Stimulated activated CD8-positive, alpha-beta memory T cell treated with anti-CD3 and anti-CD28 coated beads, Interleukin-12 subunit alpha, Interleukin-12 subunit beta, amount 100 ng/mL, for 24 hours (primary cell): ENCODE data around the gene JTB.

Experiments
- DNase-seq: peaks from one replicate; pipeline ENCODE4 v3.0.0-alpha.2; 2020; ENCODE audit errors: extremely low read depth

Gene JTB

DNA sequence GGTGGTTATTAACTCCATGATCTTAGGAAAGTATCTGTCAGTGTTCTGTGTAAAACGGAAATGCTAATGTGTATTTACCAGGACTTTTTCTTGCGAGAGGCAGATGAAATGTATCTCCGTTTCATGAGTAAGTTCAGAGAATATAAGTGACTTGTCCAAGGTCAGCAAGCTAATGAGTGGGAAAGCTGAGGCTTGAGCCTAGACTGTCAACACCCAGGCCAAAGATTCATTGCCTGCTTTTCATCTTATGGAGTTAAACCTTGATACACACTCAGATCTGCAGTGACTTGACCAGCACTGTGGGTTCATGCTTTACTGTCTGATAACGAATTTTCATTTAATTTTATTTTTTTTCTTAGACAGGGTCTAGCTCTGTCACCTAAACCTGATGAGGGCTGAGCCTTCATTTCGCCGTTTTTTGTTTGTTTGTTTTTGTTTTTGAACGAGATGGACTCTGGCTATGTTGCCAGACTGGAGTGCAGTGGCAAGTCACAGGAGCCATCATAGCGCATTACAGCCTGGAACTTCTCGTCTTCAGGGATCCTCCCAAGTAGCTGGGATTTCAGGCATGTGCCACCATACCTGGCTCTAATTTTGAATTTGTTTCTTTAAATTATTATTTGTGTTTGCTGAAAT lies 918 bp upstream of the JTB start:
- DNase-seq = no peak

DNA sequence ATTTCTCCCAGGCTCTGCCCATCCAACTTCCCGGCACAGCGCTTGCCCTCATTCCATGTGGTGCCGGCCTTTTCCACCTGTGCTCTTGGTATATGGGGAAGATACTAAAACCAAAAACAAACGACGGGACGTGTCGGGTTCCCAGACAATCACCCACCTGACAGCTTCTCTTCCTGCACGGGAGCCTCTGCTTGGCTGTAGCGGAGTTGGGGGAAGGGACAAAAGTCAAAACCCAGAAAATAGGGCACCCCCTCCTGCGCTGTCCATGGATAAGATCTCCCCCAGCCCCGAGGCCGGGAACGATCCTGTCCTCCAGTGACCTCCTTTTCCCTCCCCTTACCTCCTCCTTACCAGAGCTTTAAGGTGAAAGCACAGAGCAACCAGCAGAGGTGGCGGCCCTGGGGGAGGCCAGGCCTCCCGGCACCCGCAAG lies 640 bp downstream of the JTB start:
- DNase-seq = no peak

DNA sequence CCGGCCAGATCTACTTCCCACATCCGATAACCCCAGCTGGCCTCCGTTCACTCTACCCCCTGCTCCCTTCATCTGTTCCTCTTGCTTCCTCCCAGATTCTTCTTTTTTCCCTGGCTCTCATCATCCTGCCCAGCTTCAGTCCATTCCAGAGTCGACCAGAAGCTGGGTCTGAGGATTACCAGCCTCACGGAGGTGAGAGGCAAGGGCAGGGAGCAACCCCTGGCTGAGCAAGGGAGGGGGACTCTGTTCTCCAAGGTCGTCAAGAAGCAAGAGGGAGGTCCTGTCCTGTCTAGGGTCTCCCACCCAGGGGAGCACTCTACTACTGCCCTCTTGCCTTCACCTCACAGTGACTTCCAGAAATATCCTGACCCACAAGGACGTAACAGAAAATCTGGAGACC lies 3.9 kb downstream of the JTB start:
- no peak for DNase-seq

DNA sequence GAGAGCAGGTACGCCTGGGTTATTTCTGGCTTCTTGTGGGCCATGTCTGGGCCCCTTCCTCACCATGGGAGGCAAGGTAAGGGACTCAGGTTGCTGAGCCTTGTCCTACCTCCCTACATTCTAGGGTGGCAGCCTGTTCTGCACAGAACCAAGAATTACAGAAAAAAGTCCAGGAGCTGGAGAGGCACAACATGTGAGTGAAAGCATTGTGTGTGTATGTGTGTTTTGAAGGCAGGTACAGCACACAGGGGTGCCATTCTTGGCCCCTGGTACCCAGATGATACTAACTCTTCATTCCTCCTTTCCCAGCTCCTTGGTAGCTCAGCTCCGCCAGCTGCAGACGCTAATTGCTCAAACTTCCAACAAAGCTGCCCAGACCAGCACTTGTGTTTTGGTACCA lies 4.4 kb downstream of the JTB start:
- DNase-seq = no peak

DNA sequence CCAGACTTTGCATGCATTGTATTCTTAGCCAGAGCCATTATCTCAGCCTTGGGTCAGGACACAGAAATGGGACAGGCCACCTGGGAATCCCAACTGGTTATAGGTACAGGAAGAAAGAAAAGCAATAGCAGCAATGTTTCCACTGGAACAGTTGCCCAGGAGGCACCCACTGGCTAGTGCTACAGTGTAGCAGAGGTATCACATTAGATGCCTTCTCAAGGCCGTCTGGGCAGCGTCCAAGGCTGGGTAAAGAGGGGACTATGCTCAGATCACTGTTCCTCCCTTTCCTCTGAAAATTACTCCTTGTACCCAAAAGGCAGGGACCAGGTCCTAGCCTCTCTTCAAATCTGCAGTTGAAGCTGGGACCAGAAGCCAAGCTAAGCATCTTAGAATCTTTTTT lies 7.1 kb downstream of the JTB start:
- DNase-seq = no peak

DNA sequence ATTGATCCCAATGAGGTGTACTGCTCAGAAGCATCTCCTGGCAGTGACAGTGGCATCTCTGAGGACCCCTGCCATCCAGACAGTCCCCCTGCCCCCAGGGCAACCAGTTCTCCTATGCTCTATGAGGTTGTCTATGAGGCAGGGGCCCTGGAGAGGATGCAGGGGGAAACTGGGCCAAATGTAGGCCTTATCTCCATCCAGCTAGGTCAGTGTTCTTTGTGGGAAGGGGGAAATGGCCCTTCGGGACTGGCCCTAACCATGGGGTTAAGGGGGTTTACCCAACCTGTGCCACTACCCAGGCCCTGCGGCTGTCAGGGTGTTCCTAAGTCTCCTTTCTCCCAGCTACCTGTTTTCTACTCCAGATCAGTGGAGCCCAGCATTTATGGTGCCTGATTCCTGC lies 8.5 kb downstream of the JTB start:
- no peak for DNase-seq

DNA sequence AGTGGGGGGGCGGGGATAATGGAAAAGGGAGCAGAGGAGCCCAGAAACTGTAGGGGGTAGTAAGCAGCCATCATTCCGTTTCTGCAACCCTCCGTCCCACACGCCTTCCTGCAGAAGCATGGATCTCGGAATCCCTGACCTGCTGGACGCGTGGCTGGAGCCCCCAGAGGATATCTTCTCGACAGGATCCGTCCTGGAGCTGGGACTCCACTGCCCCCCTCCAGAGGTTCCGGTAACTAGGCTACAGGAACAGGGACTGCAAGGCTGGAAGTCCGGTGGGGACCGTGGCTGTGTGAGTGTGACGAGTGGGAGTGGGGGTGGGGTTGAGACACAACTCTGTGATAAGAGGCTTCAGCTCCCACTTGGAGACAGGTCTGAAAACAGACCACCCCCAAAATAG lies 9.1 kb downstream of the JTB start:
- no peak for DNase-seq

DNA sequence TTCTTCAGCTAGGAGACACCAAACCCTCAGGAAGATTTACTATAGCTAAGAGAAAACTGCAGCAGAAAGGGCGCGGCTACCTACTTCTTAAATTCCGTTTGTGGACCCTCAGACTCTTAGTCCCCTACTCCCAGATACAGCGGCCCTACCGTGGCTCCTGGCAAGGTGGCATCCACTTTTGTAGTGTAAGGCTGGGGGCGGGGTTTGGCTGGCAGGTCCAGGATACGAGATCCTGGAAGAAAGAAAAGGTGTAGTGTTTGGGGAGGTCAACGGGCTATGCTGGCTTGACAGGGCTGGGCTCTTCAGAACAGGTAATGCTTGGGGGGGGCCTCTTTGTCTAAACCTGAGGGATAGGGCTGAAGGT lies 9.5 kb downstream of the JTB start:
- no peak for DNase-seq

DNA sequence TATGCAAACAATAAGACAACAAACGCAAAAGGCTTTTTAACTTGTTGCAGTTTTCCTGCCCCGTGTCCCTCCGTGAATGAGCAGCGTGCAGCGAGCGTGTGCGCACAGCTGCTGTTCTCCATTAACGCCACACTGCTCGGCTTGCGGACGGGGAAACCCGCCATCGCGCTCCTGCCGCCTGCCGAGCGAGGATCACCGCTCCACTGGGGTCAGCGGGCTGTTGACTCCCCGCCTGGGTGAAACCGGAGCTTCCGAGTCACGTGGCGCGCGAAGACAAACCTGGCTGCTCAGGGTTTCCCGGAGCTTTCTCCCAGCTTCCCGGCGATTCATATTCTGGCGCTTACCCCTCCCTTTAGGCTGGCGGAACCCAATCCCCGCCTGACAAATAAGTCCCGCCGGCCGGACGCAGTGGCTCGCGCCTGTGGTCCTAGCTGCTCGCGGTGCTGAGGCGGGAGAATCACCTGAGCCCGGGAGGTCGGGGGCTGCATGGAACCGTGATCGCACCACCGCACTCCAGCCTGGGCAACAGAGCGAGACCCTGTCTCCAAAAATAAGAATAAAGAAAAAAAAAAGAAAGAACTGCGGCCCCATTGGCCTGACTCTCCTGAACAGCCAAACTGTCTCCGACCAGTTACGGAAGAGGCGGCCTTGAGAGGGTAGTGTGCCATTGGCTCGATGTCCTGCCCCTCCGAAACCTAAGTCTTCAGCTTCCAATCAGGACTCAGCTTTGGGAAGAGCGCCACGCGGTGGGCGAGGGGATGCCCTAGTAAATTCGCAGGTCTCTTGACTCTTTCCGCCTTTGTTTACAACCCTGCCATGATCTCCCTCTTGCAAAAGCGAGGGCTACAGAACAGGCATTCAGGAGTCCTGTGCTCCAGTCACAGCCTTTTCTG lies 10.1 kb downstream of the JTB start, which contains the start of gene CREB3L4:
CREB3L4 (plus strand) TSS at position 796 of the 893 bp plus-strand sequence. CDS start 624 bp downstream, outside the sequence.
- DNase-seq = no peak

DNA sequence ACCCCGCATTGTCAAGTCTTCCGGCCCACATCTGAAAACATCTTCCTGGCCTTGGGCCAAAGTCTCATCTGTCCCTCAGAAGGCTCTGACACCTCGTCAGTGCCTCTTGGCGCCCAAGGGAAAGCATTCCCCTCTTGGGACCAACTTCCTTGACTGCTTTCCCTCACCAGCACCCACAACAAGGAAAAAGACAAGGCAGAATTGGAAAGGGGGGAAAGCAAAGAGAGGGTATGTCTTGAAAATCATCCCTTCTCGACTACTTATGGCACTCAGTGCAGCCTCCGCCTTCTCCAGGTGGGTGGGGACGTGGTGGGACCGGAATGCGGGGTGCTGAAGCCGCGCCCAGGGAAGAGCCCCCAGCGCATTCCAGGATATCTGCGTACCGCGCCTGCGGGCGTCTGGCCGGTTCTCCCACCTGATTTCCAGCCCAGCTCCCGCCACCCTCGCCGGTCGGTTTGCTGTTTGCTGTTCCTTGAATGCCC lies 13.6 kb downstream of the JTB start:
- DNase-seq = no peak

DNA sequence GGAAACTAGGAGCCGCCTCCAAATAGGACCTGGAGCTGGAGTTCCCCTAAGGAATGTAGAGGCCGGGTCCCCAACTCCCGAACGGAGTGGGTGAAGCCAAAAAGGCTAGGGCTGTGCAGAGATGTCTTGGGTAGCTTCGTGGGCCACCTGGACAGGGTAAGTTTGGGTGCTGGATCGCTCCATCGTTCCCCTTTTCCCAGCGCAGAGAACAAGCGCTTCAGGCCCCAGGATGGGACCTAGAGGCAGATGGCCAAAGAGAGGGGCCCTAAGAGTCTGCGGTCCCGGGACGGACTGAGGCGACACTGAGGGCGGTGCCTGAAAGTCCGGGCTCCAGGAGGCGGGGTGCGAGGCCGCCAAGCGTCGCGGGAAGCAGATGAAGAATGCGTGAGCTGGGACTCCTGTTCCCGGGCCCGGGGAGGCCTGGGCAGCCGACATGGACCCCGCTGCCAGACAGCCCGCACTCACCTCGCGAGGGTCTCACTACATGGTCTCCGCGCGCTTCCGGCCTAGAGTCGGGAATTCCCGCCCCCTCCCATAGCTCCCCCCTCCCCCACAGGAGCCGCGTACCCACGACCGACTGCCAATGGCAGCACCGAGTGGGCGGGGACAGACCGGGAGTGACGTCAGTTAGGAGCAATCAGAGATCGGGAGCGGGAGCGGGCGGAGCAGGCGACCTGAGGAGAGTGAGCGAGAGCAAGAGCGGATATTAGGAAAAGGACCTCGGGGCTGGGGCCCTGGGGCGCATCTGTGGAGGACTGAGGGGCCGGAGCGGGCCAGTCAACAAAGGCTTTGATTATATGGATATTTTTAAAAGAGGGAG lies 14.2 kb downstream of the JTB start, which contains the start of gene SLC39A1:
SLC39A1 (minus strand) TSS at position 508 of the 820 bp plus-strand sequence. CDS start 822 bp downstream, outside the sequence.
- DNase-seq = peak; percentile 94

DNA sequence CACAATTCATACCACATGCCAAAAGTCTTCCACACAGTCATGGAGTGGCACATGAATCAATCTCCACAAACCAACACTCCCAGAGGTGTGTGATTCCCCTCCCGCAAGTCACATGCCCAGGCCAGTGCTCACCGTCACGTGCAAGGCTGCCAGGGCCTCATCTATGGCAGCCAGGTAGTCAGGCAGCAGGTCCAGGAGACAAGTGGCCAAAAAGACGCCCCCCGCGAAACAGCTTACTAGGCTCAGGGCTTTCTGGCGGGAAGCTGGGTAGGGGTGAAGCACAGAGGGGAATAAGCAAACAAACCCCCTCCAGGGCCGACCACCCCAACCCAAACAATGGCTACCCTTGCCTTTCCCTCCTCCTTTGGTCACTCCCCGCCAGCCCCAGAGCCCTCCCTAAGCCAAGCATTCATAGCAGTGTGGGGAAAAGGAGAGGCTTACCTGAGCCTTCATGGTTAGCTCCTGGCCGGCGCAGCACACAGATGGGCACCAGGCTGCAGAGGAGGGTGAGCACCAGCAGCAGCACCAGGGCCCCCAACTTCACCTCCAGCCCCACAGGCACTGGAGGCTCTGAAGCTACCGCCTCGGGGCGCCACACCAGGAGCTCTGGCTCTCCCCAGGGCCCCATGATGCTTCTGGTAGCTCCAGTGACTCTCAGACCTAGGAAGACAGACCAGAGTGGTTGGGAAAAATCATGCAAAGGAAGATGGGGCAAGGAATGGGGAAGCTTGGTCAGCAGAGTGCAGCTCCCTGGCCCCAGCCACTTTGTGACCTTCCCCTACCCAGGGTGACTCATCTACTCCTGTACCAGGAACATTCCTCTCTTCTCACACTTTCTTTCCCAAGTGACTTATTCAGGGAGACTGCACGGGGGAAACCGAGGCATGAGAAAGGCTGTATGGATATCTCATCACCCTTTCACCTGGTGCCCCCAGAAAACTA lies 15.1 kb downstream of the JTB start:
- DNase-seq = no peak

DNA sequence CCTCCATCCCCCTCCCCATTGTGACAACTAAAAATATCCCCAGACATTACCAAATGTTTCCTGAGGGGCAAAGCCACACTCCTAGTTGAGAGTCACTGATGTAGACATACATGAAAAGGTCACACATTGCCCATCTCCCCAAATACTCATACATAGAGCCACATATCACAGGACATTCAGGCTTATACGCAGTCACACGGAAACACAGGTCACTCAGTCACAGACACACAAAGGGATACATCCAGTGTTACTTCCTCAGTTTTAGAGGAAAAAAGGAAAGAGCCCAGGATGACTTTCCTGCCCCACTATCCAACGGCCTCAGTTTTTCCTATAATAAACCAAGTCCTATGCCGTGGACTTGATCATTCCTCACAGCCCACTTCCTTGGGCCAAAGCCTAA lies 16.1 kb downstream of the JTB start:
- DNase-seq = no peak

DNA sequence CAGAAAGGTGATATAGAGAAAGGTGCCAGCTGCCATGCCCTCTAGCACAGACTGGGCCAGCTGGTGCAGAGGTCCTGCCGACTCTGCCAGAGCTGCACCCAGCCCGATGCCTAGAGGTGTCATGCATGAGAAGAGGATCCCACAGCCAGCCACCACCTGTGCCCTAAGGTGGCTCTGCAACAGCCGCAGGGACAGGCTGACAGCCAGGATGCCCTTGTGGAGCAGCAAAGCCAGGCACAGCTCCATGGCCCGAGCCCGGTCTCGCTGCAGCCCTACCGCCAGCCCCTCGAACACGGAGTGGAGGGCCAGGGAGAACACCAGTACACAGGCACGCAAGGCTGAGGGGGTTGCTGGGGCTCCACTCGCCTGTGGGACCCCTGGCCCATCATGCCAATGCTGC lies 17.3 kb downstream of the JTB start:
- no peak for DNase-seq

DNA sequence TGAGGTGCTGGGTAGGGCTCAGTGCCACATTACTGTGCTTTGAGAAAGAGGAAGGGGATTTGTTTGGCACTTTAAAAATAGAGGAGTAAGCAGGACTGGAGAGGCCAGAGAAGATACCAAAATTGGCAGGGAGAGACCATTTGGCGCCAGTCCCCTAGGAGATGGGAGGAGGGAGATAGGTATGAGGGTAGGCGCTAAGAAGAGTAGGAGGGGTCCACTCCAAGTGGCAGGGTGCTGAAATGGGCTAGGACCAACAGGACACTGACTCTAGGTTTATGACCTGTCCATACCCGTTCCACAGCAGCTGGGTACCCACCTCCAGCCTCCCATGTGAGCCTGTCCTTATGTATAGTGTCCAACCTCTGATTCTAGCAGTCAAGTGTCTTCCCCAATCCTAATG lies 18.0 kb downstream of the JTB start:
- DNase-seq = no peak

DNA sequence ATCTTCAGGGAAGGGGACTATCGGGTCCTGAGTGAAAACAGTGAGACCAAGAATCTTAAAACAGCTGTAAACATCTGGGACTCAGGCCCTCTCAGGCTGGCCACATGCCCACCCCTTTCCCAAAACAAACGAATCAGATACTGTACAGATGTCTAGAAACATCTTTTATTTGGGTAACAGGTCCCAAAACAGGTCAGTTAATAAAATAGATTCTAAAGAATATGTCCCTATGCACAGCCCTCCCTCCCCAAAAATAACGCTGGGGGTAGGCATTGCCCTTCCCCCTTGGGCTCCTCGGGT lies 18.6 kb downstream of the JTB start:
- DNase-seq = no peak

DNA sequence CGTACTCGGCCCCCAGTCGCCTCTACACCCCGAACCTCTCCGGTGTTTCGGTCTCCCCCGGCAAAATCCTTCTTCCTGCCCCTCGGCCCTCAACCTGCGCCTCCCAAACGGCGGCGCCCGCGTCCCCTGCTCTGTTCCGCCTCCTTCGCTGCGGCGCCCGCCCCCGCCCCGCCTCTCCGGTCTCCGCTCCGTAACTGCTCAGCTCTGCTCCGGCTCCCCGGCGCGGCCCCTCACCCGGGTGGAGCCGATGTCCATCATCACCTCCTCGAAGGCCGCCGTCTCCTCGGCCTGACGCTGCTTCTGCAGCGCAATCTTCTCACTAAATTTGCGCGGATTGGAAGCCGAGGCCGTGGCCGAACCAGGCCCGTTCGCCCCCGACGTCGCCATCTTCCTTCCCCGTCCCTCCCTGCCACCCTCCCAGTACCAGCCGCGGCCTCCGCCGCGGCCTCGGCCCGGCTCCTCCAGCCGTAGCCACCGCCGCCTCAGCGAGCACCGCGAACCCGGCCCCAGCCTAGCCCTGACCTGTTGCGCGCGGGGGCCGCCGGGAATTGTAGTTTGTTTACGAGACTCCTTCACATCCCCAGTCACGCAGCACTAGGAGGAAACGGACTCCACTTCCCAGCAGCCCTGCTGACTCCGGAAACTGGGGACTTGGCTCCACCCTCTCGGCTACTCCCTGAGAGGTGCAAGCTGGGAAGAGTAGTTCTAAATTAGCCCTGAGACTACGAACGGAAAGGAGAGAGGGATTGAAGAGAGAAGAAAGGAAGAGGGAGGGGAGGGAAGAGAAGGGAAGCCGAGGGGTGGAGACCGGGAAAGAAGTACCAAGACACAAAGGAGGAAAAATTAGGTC lies 19.1 kb downstream of the JTB start, which contains the start of gene CRTC2:
CRTC2 (minus strand) TSS at position 502 of the 850 bp plus-strand sequence; CDS start at position 387, 115 bp downstream.
- peak; percentile 94 for DNase-seq

DNA sequence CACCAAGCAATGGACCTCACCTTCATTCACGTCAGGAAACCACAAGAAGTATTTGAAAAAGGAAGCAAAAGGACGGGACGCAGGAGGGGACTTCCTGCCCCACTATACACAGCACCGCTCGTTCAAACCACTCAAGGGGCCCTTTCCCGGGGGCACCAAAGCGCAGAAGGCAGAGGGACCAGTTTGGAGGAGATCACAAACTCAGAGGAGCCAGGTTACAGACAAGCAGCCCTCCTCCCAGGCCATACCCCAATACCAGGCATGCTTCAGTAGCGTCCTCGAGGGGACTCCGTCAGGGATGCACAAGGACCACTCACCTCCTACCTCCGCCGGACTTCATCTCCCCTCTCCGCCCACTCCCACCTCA lies 19.7 kb downstream of the JTB start:
- no peak for DNase-seq

DNA sequence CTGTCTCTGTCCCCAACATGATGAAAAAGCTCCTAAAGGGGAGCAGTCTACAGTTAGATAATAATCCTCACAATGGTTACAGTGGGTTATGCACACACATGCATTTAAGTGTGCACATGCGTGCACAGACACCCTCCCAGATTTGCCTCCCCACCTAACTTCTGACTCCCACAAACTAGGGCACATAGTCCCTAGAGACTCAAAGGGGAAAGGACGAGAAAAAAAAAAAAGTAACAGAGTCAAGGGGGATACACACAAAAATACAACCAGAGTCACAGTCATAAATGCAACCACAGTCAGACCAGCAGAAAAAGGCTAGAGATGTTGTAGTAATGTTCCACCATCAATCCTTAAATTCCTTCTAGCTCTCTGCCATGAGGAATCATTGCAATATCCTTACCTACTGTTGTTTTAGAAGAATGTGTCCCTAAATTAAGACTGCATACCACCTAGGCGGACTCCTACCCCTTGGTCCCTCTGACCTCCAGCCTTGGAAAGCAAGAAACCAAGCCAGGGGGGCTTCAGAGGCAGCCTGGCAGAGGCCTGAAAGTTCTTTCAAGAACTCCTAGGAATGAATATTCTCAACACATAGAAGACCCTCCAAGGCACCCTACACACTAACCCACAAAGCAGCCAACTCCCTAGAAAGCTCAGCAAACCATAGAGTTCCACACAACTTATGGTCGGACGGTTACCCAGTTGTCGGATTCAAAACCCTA lies 20.3 kb downstream of the JTB start:
- no peak for DNase-seq

DNA sequence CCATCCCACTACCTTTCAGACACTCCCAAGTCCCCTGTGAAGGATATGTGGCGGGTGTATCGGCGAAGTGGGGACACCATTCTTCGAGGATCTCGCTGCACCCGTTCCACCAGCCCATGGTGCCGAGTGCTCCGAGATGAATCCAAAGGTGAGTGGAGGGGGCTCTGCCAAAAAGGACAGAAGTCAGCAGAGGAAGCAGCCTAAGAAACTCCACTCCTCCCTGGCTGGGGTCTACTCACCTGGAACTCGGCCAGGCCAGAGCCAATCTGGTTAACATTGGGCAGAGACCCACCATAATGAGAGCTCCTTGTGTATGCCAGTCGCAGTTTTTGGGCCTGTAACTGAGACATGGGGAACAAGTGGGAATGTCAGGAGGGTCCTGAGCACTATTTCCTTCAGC lies 22.6 kb downstream of the JTB start:
- DNase-seq = no peak
